Stromal cell of bone marrow (primary cell): ENCODE results near the gene C7.
A peak's percentile ranks its signal among the peaks of the same experiment; 100 is the strongest.
"Not testable (repeated sequence)": the region's sequence is repeated elsewhere in the genome, so short reads cannot be mapped to it uniquely, and the experiment has no call there.

ENCODE experiments used
- DNase-seq: peaks from one replicate; pipeline ENCODE4 v3.0.0-alpha.2; 2012; ENCODE audit warnings: low read depth

C7 gene

GRCh38 chr5:40991168-40991980 is 82.1 kb downstream of the C7 start:
- DNase-seq: peak; percentile 91

GRCh38 chr5:40991981-40992559 is 82.8 kb downstream of the C7 start:
- no peak for DNase-seq

GRCh38 chr5:40995801-40996586 is 86.7 kb downstream of the C7 start:
- no peak for DNase-seq

- no peak for DNase-seq
These were observed 89.8 kb downstream of the C7 start for GRCh38 chr5:40999142-40999541.

- DNase-seq: no peak
These were observed 90.7 kb downstream of the C7 start for GRCh38 chr5:40999966-41000365.

- no peak for DNase-seq
These were observed 94.5 kb downstream of the C7 start for GRCh38 chr5:41003670-41004376.

GRCh38 chr5:41004931-41005330 is 95.6 kb downstream of the C7 start:
- no peak for DNase-seq

- DNase-seq: peak; percentile 72
These were observed 99.9 kb downstream of the C7 start for GRCh38 chr5:41009232-41009631.

GRCh38 chr5:41010572-41010971 is 101.3 kb downstream of the C7 start:
- no peak for DNase-seq

- DNase-seq: no peak
These were observed 103.0 kb downstream of the C7 start for GRCh38 chr5:41012318-41012717.

GRCh38 chr5:41022600-41022999 is 113.3 kb downstream of the C7 start:
- not testable (repeated sequence) for DNase-seq
